Esophagus muscularis mucosa (tissue), 2 donors: ENCODE results near the gene ZNF518A.

Source experiments
- POLR2A ChIP-seq: fragments of 450-650 bp; IDR thresholded peaks from one replicate; pipeline ENCODE4 v1.6.1; 2017; ENCODE audit warnings: antibody characterized with exemption, moderate library complexity, mild to moderate bottlenecking, low read depth
- POLR2AphosphoS5 ChIP-seq, 2 donors: sonication (generic); formaldehyde crosslinking; IDR thresholded peaks; one replicate each; pipeline ENCODE4 v1.6.1; 2017; ENCODE audit warnings: antibody characterized with exemption in 2 of 2

DNA sequence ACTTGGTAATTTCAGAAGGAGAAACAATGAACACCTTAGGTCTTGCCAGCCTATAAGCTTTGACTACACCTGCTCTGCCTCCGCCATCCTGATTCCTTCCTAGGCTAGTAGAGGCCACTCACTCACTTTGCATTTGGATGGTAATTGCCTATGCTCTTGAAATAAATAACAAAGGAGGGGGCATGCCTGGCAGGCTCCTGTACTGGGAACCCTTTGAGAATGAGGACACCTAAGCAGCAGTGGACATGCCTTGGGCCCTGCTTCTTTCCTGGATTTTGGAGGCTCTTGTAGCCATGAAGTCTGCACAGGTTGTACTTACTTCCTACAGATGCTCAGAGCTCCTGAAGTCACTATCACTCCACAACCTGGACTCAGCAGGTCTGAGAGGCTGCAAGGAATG is 75.5 kb downstream of the ZNF518A start:
- TF ChIP-seq POLR2AphosphoS5 (IDR thresholded peaks at IDR 0.05) (no peak), POLR2A (no peak)
